GM10266 (cell line): ENCODE data around the gene NFAM1.

ENCODE experiments used
- DNase-seq: peaks from one replicate; pipeline ENCODE4 v3.0.0; 2012; ENCODE audit errors: extremely low spot score
- TF ChIP-seq, protein P1 (sequence below): IDR thresholded peaks from 2 replicates; pipeline ENCODE4 v1.5.1; 2012; ENCODE audit warnings: mild to moderate bottlenecking, low read depth; ENCODE audit not compliant: control insufficient read depth, insufficient read depth; ENCODE audit errors: missing control alignments

NFAM1 gene

DNA sequence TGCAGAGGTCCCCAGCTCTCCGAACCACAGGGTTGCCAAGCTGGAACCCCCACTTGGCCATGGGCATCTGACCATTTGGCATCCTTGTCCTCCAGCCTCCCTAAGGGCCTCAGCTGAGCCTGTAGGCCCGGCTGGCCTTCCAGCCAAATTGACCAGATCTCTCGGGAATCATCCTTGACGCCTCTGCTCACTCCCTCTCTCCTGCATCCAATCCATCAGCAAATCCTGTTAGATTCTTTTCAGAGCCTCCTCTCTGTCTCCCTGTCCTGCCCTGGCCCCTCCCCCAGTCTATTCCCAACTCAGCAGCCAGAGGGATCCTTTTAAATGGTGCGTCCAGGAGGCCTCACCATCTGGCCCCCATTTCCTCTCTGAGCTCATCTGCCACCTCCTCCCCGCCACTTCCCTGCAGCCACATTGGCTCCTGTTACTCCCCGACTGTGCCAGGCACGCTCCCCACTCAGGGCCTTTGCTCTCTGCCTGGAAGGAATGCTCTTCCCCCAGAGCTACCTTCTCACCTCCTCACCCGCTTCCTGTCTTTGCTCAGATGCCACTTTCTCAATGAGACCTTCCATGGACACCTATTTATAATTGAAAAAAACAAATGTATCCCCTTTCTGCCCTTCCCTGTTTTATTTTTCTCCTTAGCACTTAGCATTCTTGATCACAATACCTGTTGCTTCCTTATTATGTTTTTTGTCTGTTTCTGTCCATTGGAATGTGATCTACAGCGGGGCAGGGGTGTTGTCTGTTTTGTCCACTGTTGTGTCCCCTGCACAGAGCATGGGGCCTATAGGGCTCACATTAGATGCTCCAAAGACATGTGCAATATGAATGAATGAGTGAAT is 78.1 kb downstream of the NFAM1 start:
- no peak for DNase-seq
- TF ChIP-seq, protein P1, sequence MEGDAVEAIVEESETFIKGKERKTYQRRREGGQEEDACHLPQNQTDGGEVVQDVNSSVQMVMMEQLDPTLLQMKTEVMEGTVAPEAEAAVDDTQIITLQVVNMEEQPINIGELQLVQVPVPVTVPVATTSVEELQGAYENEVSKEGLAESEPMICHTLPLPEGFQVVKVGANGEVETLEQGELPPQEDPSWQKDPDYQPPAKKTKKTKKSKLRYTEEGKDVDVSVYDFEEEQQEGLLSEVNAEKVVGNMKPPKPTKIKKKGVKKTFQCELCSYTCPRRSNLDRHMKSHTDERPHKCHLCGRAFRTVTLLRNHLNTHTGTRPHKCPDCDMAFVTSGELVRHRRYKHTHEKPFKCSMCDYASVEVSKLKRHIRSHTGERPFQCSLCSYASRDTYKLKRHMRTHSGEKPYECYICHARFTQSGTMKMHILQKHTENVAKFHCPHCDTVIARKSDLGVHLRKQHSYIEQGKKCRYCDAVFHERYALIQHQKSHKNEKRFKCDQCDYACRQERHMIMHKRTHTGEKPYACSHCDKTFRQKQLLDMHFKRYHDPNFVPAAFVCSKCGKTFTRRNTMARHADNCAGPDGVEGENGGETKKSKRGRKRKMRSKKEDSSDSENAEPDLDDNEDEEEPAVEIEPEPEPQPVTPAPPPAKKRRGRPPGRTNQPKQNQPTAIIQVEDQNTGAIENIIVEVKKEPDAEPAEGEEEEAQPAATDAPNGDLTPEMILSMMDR, result no peak

GRCh38 chr22:42350373-42350772 is 81.8 kb downstream of the NFAM1 start:
- TF ChIP-seq, protein P1, result no peak
- no peak for DNase-seq

- TF ChIP-seq, protein P1, result no peak
- no peak for DNase-seq
Observed at GRCh38 chr22:42347281-42347824, 84.8 kb downstream of the NFAM1 start.

DNA sequence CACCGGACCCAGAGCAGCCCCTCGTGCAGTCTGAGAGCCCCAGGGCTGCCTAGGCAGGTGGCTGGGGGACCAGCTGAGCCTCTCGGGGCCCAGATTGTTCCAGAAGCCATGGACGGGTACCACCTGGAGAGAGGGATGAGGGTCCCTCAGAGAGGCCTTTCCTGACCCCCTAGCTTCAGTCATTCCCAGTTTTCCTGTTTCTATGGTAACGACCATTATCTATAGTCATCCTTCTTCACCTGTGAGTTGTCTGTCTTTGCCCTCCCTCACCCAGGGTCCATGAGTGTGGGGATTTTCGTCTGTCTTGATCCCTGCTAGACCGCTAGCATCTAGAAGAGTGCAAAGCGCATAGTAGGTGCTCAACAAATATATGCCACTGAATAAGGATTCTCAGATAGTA is 85.5 kb downstream of the NFAM1 start:
- DNase-seq, result no peak
- TF ChIP-seq, protein P1, result no peak

GRCh38 chr22:42345458-42345857 is 86.7 kb downstream of the NFAM1 start:
- TF ChIP-seq, protein P1, result no peak
- DNase-seq, result no peak

DNA sequence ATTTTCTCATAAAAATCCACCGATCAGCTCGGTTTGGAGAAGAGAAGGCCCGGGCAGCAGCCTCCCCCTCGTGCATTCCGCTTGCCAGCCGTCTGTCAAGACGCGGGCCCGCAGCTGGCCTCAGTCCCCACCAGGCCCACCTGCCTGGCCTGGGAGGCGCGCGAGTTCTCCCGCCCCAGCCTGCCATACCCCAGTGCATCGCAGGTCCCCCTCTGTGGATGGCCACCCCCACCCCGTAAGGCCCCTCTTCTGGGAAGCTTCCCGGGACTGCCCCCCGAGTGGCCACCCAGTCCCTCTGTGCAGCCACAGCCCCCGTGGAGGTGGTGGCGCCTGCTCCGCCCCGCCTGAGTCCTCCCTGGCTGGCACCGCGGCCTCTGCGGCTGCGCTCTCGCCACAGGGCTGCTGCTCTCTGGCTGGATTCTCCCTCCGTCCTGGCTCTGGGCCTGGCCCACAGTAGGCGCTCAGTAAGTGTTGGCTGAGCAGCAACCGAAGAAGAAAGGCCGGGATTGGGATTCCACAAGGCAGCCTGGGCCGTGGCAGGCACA is 87.8 kb downstream of the NFAM1 start:
- TF ChIP-seq, protein P1, result no peak
- no peak for DNase-seq
